Neural cell (in vitro differentiated cells): ENCODE data around the gene SLC4A1. TPM values are rescaled to one million over a fixed set of nuclear protein-coding genes. Genes with fewer than 3 reads are reported as not detected.

Source experiments
- H2AFZ ChIP-seq: fragments of 200-600, 300-800 bp; sonication (generic), shearing (Covaris generic); 2 replicates; pipeline ENCODE4 v1.6.0; 2014; ENCODE audit warnings: low read depth, mild to moderate bottlenecking, antibody characterized with exemption, low read length, moderate library complexity
- H3F3A ChIP-seq: fragments of 200-600 bp; shearing (Covaris generic); 2 replicates; pipeline ENCODE4 v1.6.1; 2016; ENCODE audit warnings: mild to moderate bottlenecking, moderate library complexity, mixed read lengths, antibody characterized with exemption, low read length; ENCODE audit not compliant: insufficient read depth, poor library complexity, severe bottlenecking
- H3K27ac ChIP-seq: fragments of 200-600, 300-800 bp; sonication (generic), shearing (Covaris generic); 2 replicates; pipeline ENCODE4 v1.5.1; 2014; ENCODE audit warnings: mild to moderate bottlenecking, low read length, moderate library complexity
- H3K27me3 ChIP-seq: fragments of 300-800, 200-600 bp; sonication (generic), shearing (Covaris generic); 2 replicates; pipeline ENCODE4 v1.6.0; 2014; ENCODE audit warnings: mild to moderate bottlenecking, low read depth, low read length, moderate library complexity; ENCODE audit not compliant: insufficient read depth
- H3K36me3 ChIP-seq: fragments of 300-800, 200-600 bp; sonication (generic), shearing (Covaris generic); 2 replicates; pipeline ENCODE4 v1.5.1; 2014; ENCODE audit warnings: mild to moderate bottlenecking, antibody characterized with exemption, low read length, moderate library complexity; ENCODE audit not compliant: insufficient read depth
- H3K4me2 ChIP-seq: fragments of 300-800, 200-600 bp; sonication (generic), shearing (Covaris generic); 2 replicates; pipeline ENCODE4 v1.6.0; 2014; ENCODE audit warnings: mild to moderate bottlenecking, low read length
- H3K4me3 ChIP-seq: fragments of 300-800, 200-600 bp; sonication (generic), shearing (Covaris generic); 2 replicates; pipeline ENCODE4 v1.5.1; 2014; ENCODE audit warnings: mild to moderate bottlenecking, low read length, moderate library complexity
- H3K79me2 ChIP-seq: fragments of 200-600 bp; shearing (Covaris generic); replicated peaks from 2 replicates; pipeline ENCODE4 v1.6.0; 2014; ENCODE audit warnings: mild to moderate bottlenecking, low read length, moderate library complexity; ENCODE audit not compliant: insufficient read depth
- H3K9ac ChIP-seq: fragments of 300-800, 200-600 bp; sonication (generic), shearing (Covaris generic); 2 replicates; pipeline ENCODE4 v1.6.1; 2016; ENCODE audit warnings: mild to moderate bottlenecking, low read length, mixed read lengths
- H3K9me2 ChIP-seq: fragments of 200-600 bp; shearing (Covaris generic); 2 replicates; pipeline ENCODE4 v1.6.1; 2016; ENCODE audit warnings: mild to moderate bottlenecking, low read length, mixed read lengths; ENCODE audit not compliant: insufficient read depth
- H3K9me3 ChIP-seq: fragments of 200-600, 300-800 bp; sonication (generic), shearing (Covaris generic); 2 replicates; pipeline ENCODE4 v1.6.1; 2016; ENCODE audit warnings: mild to moderate bottlenecking, mixed run types, low read length, moderate library complexity, mixed read lengths
- H4K20me1 ChIP-seq: fragments of 200-600 bp; shearing (Covaris generic); 2 replicates; pipeline ENCODE4 v1.6.1; 2016; ENCODE audit warnings: mild to moderate bottlenecking, mixed run types; ENCODE audit not compliant: insufficient read depth
- EP300 ChIP-seq: fragments of 450-650 bp; conservative IDR thresholded peaks from 2 replicates; pipeline ENCODE4 v1.6.1; 2014; ENCODE audit warnings: antibody characterized with exemption, mild to moderate bottlenecking, moderate library complexity; ENCODE audit not compliant: poor library complexity, severe bottlenecking
- EZH2 ChIP-seq: fragments of 200-600, 300-800 bp; shearing (Covaris generic), sonication (generic); IDR thresholded peaks from 2 replicates; pipeline ENCODE4 v1.6.1; 2014; ENCODE audit warnings: antibody characterized with exemption, low read length, borderline replicate concordance, mild to moderate bottlenecking; ENCODE audit not compliant: insufficient read depth, poor library complexity, severe bottlenecking
- MXI1 ChIP-seq: fragments of 450-650 bp; conservative IDR thresholded peaks from 2 replicates; pipeline ENCODE4 v1.6.1; 2014; ENCODE audit warnings: antibody characterized with exemption, mild to moderate bottlenecking; ENCODE audit not compliant: poor library complexity, severe bottlenecking
- POLR2AphosphoS5 ChIP-seq: IDR thresholded peaks from 2 replicates; pipeline ENCODE4 v1.6.1; 2012
- RAD21 ChIP-seq: fragments of 450-650 bp; conservative IDR thresholded peaks from 2 replicates; pipeline ENCODE4 v1.6.1; 2014; ENCODE audit warnings: antibody characterized with exemption, mild to moderate bottlenecking, moderate library complexity
- REST ChIP-seq: IDR thresholded peaks from 2 replicates; pipeline ENCODE4 v1.6.1; 2012; ENCODE audit warnings: borderline replicate concordance
- SMC3 ChIP-seq: fragments of 450-650 bp; conservative IDR thresholded peaks from 2 replicates; pipeline ENCODE4 v1.6.1; 2014; ENCODE audit warnings: antibody characterized with exemption, mild to moderate bottlenecking, moderate library complexity; ENCODE audit not compliant: poor library complexity
- TAF1 ChIP-seq: IDR thresholded peaks from 2 replicates; pipeline ENCODE4 v1.6.1; 2012; ENCODE audit warnings: low read depth
- polyA plus RNA-seq: library from polyadenylated mRNA; depleted of rRNA; stranded (reverse); fragments of >200 nt; gene quantifications from 2 replicates; pipeline ENCODE4 v1.2.3, GENCODE V29; 2014
- TF ChIP-seq, protein P1 (sequence below): fragments of 450-650 bp; IDR thresholded peaks from 2 replicates; pipeline ENCODE4 v1.5.1; 2014; ENCODE audit warnings: antibody characterized with exemption, mild to moderate bottlenecking, moderate library complexity; ENCODE audit not compliant: poor library complexity, severe bottlenecking

The SLC4A1 gene
- polyA plus RNA-seq, 1 donor from 2014 or later, result 0.05 TPM

DNA sequence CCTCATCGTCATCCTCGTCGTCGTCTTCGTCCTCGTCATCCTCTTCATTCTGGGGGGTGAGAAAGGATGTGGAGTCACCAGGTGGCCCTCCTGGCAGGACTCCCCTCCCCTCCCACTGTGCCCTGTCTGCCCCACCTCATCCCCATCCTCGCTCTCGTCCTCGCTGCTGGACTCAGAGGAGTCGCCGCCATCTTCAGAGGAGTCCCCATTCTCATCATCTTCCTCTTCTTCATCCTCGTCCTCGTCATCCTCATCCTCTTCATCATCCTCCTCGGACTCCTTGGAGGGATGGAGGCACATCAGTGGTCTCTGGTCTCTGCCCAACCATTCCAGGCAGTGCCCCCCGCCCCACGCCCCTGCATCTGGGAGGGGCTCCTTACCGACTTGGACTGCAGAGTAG, 60.6 kb downstream of the SLC4A1 start:
- no peaks in the 10 kb centered on the region for H3K27me3 ChIP-seq
- no peak for TF ChIP-seq EZH2
- TF ChIP-seq RAD21, result no peak
- TF ChIP-seq POLR2AphosphoS5, result no peak
- H2AFZ ChIP-seq, result no peak overlapping the region
- no peaks in the 10 kb centered on the region for H4K20me1 ChIP-seq
- H3K9me2 ChIP-seq, result no peaks in the 10 kb centered on the region
- H3K4me3 ChIP-seq, result no peak overlapping the region
- no peaks in the 10 kb centered on the region for H3K9me3 ChIP-seq
- no peaks in the 10 kb centered on the region for H3F3A ChIP-seq
- H3K27ac ChIP-seq, result no peak overlapping the region
- no peak overlapping the region for H3K9ac ChIP-seq
- H3K4me2 ChIP-seq, result no peak overlapping the region
- no peaks in the 10 kb centered on the region for H3K36me3 ChIP-seq
- H3K79me2 ChIP-seq, result no peaks in the 10 kb centered on the region

DNA sequence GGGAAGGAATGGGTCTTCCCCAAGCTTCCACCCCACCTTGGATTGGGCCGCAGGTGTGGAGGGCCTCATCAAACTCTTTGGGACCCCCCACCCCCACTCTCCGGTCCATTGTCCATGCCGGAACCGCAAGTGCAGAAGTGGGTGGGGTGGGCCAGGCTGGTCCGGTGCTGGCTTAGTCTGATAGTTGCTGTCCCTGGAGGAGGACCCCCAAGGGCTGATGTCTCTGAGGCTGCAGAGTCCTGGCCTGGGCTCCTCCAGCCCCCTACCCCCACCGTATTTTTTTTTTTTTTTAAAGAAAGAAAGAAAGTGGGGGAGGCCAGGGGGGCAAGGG, 61.1 kb downstream of the SLC4A1 start:
- no peak overlapping the region for H2AFZ ChIP-seq
- H3K9me2 ChIP-seq, result no peaks in the 10 kb centered on the region
- no peak for TF ChIP-seq MXI1
- TF ChIP-seq, protein P1, sequence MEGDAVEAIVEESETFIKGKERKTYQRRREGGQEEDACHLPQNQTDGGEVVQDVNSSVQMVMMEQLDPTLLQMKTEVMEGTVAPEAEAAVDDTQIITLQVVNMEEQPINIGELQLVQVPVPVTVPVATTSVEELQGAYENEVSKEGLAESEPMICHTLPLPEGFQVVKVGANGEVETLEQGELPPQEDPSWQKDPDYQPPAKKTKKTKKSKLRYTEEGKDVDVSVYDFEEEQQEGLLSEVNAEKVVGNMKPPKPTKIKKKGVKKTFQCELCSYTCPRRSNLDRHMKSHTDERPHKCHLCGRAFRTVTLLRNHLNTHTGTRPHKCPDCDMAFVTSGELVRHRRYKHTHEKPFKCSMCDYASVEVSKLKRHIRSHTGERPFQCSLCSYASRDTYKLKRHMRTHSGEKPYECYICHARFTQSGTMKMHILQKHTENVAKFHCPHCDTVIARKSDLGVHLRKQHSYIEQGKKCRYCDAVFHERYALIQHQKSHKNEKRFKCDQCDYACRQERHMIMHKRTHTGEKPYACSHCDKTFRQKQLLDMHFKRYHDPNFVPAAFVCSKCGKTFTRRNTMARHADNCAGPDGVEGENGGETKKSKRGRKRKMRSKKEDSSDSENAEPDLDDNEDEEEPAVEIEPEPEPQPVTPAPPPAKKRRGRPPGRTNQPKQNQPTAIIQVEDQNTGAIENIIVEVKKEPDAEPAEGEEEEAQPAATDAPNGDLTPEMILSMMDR, result no peak
- TF ChIP-seq EP300, result no peak
- TF ChIP-seq SMC3, result no peak
- no peak for TF ChIP-seq RAD21
- TF ChIP-seq TAF1, result no peak
- TF ChIP-seq POLR2AphosphoS5, result no peak
- no peak for TF ChIP-seq REST
- no peak for TF ChIP-seq EZH2
- H3K27ac ChIP-seq, result no peak overlapping the region
- no peak overlapping the region for H3K9ac ChIP-seq
- no peaks in the 10 kb centered on the region for H3F3A ChIP-seq
- H4K20me1 ChIP-seq, result no peaks in the 10 kb centered on the region
- H3K79me2 ChIP-seq, result no peaks in the 10 kb centered on the region
- H3K9me3 ChIP-seq, result no peaks in the 10 kb centered on the region
- no peak overlapping the region for H3K4me2 ChIP-seq
- H3K27me3 ChIP-seq, result no peaks in the 10 kb centered on the region
- H3K36me3 ChIP-seq, result no peaks in the 10 kb centered on the region
- no peak overlapping the region for H3K4me3 ChIP-seq
